HG03520 (cell line): ENCODE results near the gene PARP14.
A peak's percentile ranks its signal among the peaks of the same experiment; 100 is the strongest.
"Not testable (repeated sequence)": the region's sequence is repeated elsewhere in the genome, so short reads cannot be mapped to it uniquely, and the experiment has no call there.

ENCODE experiments used
- ATAC-seq: cut with Tn5 transposase; IDR thresholded peaks from one replicate; pipeline ENCODE4 v1.9.1; 2021; ENCODE audit warnings: mild to moderate bottlenecking, moderate library complexity; ENCODE audit not compliant: unreplicated experiment

The PARP14 gene

DNA sequence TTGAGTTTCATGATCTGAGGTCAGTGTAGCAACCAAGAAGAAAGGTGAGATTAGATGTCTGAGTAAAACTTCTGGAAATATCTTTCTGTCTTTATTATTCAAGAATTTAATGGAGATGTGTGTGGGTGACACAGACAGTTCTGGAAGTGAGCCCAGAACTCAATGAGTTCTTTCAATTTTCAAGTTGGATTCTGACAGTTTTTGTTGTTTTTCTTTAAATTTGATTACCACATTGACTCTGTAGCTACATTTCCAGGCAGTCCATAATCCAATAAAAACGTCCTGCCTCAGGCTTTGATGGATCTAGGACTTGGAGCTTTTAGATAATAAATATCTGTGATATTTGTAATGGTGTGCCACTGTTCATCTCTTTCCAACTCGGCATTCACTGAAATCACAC lies 3.9 kb upstream of the PARP14 start:
- ATAC-seq: no peak

- no peak for ATAC-seq
Observed at GRCh38 chr3:122677216-122677615, 3.4 kb upstream of the PARP14 start.

GRCh38 chr3:122678506-122678905 lies 2.1 kb upstream of the PARP14 start:
- ATAC-seq: no peak

DNA sequence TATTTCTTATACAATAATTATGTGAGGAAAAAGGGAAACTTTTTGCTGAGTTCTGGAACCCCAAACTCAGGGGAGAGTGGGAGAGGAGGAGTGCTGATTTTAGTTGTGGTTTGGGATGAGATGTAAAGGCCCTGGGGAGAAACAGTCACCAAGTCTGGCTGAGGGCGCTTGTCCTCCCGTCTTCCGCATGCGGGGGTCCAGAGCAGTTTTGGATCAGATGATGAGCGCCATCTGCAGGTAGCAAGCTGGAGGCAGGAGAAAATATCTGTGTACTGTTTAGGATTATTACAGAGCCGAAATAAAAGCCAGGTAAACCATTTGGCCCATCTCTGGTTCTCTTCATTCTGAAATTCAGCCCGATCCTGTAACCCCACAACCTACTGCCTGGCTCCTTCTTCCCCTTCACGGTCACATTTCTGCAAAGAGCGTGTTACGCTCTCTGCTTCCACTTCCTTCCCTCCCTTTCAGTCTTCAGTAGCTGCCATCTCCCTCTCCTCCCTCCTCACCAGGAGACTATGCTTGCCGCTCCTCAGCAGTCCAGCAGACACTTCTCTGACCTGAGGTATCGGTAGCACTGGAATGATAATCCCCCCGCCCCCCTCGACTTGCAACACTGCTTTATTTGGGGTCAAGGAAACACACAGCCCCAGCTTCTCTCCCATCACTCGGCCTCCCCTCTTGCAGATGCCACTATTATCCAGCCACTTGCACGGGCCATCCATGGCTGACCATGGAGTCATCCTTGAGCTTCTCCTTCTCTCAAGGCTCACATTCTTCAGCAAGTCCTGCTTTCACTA lies 1.4 kb upstream of the PARP14 start:
- no peak for ATAC-seq

DNA sequence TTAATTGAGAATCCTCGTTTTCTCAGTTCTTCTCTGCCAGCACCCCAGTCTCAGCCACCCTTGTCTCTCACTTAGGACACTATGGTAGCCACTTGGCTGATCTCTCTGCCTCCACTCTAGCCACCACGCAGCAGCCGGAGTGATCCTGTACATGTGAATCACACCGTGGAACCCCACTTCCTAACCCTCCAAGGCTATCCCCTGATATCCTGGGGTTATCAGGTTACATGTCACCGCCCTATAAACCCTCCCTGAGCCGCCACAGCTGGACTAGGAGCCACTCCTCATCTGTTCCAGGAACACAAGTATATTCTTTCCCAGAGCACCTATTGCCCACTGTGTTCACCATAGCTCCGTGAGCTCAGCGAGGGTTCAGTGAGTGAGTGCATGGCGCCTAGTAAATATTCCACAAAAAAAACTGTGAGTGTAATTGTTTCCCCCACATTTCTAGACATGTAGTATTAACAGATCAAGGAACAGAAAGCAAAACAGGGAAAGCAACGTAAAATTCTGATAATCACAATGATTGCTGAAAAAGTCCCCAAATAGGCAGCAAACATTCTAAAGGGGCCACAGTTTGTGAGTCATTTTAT lies 661 bp upstream of the PARP14 start:
- no peak for ATAC-seq

GRCh38 chr3:122681284-122681973 lies 790 bp downstream of the PARP14 start:
- no peak for ATAC-seq

DNA sequence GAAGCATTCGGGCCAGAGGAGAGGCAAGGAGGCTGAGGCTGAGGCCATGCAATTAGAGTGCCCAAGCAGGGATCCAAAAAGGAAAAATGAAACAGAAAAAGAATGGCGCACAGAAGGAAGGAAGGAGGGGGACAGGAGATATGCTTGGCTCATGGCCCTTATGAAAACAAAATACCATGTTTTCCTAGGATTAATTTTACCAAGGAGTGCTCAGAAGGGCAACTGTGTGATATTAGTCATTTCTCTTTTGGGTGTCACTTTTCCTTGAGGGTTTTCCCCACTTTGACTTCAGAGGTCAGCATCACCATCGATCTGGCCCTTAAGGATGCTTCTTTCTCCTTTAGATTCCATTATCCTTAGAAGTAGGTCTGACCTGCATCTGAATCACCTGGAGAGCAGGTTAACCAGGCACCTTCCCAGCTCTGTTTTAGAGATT lies 1.4 kb downstream of the PARP14 start:
- no peak for ATAC-seq

GRCh38 chr3:122682778-122683411 lies 2.3 kb downstream of the PARP14 start:
- not testable (repeated sequence) for ATAC-seq

DNA sequence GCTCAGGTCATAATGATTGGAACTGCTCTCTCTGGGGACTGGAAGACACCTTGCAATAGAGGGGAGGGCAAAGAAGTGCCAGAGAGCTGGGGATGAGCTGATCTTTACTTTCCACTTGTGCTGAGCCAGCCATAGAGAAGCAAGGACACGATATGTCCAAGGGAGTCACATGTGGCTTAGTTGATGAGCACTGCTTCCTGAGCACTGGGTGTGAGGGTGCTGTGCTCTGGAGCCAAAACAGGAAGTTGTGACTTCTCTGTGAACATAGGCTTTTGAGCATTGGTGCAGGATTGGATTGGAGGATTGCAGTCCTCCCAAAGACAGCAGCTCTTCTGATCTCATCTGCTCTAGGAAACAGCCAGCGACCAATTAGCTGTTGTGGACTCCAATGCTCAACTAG lies 6.7 kb downstream of the PARP14 start:
- ATAC-seq: no peak

DNA sequence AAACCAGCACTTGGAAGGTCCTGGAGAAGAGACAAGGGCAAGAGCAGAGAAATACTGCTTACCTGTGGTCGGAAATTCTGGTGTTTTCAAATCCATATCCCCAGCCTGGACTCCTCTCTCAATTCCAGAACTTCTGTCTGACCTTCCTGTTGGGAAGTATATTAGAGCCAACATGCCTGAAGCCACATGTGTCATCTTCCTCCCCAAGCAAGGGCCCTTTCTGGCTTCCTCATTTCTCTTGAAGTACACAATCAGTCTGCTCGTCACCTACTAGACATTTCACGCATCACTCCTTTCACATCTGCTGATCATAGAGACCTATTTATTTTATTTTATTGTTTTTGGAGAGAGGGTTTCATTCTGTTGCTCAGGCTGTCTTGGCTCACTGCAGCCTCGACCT lies 8.4 kb downstream of the PARP14 start:
- ATAC-seq: no peak

- no peak for ATAC-seq
Observed at GRCh38 chr3:122689587-122689986, 8.9 kb downstream of the PARP14 start.

DNA sequence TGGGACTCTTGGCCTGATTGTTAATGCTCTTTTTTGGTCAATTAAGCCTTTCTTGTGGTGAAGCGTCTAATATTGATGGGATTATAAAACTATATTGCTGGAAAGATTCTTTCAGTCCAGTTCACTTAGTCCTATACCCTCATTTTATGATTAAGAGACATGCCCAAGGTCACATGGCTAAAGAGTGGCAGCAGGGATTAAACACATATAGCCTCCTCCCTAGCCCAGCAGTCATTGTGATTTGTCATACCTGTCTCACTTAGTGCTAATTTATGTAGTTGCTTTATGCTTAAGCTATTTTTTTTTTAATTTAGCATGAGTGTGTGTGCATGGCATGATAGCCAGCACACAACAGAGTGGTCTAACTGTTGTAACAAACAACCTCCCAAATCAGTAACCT lies 9.5 kb downstream of the PARP14 start:
- no peak for ATAC-seq

DNA sequence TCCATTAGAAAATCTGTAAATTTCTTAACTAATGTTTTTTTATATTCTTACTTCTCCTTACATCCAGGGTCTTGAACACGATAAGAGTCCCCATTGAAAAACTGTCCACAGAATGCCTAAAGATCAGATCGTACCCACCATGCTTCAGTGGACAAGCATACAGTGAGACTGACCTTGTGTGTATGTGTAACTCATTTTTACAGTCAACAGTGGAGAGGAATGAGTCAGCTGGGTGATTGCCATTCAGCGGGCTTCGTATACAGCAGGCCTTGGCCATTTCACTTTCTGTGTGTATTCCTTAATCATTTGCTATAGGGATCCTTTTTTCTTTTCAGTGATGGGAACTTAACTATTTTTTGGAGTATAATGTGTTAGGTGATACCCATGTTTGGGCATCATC lies 10.6 kb downstream of the PARP14 start:
- ATAC-seq: peak; percentile 71

GRCh38 chr3:122692674-122693073 lies 12.0 kb downstream of the PARP14 start:
- no peak for ATAC-seq

- no peak for ATAC-seq
Observed at GRCh38 chr3:122694966-122695365, 14.3 kb downstream of the PARP14 start.

DNA sequence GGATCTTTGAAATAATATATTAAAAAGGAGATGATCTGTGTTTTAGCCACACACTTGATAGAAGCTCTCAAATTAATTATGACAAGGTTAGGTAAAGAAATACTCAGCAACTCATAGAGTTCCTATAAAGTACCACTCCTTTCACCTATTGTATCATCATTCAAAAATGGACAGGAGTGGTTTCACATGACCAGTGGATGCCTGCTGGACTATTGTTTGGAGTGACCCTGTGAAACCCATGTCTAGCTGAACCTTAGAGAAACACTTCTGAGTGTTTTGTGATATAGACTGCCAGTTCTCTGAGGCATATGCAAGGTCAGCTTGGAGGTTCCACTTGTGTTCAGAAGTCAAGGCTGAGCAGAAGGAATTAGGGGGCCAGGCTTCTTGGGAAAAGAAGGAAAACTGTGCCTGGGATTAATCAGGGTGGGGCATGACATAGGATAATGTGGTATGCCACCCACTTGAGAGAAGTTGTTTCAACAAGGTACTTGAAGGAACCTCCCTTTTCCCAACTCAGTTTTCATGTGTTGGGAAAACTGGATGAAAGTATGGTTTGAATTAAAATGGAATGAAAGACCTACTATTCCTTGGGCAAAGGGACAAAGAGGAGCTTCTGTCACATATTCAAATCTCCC lies 15.4 kb downstream of the PARP14 start:
- ATAC-seq: no peak

DNA sequence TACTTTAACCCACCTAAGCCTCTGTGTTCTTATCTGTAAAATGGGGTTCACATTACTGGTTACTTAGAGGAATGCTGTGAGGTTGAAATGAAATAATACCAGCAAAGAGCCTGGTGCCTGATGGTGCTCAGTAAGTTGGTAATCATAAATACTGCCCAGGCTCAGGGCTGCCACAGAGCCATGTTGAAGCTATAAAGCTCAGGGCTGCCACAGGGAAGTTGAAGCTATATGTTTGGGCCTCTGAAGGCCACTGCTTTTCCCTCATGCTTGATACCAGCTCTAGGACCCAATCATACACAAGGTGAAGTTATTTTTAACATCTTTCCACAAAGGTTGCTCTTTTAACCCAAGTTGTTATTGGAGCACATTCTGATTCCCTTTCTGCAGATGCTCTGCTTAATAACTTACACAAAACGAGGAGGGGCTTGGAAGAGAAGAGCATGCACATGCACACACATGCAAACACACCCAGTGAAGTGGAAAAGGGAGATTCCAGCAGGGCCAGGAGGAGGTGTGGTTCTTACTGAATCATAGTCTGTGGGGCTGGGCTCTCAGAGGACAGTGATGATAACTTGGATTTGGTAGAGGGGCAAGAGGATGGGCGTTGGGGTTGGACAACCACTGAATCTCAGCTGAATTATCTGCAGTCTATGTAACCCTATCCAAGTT lies 17.4 kb downstream of the PARP14 start:
- ATAC-seq: peak; percentile 60

DNA sequence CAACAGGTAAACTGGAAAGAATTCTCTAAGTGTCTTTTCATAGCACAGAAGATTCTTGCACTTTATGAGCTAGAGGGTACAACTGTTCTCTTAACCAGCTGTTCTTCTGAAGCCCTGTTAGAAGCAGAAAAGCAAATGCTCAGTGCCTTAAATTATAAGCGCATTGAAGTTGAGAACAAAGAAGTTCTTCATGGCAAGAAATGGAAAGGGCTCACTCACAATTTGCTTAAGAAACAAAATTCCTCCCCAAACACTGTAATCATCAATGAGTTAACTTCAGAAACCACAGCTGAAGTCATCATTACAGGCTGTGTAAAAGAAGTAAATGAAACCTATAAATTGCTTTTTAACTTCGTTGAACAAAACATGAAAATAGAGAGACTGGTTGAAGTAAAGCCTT lies 19.6 kb downstream of the PARP14 start:
- ATAC-seq: no peak

- ATAC-seq: no peak
Observed at GRCh38 chr3:122705379-122705778, 24.7 kb downstream of the PARP14 start.

DNA sequence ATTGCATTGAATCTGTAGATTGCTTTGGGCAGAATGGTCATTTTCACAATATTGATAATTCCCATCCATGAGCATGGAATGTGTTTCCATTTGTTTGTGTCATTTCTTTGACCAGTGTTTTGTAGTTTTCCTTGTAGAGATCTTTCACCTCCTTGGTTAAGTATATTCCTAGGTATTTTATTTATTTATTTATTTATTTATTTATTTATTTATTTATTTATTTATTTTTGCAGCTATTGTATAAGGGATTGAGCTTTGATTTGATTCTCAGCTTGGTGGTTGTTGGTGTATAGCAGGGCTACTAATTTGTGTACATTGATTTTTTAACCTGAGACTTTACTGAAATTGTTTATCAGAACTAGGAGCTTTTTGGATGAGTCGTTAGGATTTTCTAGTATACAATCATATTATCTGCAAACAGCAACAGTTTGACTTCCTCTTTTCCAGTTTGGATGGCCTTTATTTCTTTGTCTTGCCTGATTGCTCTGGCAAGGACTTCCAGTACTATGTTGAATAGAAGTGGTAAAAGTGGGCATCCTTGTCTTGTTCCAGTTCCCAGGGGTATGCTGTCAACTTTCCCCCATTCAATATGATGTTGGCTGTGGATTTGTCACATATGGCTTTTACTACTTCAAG lies 30.1 kb downstream of the PARP14 start:
- ATAC-seq: not testable (repeated sequence)
